Karpas-422 (cell line): ENCODE measurements around the gene IFNE. TPM values are rescaled to one million over a fixed set of nuclear protein-coding genes. Genes with fewer than 3 reads are reported as not detected.
A peak's percentile ranks its signal among the peaks of the same experiment; 100 is the strongest.
"Not testable (repeated sequence)": the region's sequence is repeated elsewhere in the genome, so short reads cannot be mapped to it uniquely, and the experiment has no call there.

ENCODE experiments used
- DNase-seq: peaks from one replicate; pipeline ENCODE4 v3.0.0-alpha.2; 2015
- H2AFZ ChIP-seq: fragments of 200-600 bp; sonication (generic); 2 replicates; pipeline ENCODE4 v1.6.1; 2014; ENCODE audit warnings: antibody characterized with exemption, low read length, mixed read lengths
- H3K27ac ChIP-seq: fragments of 200-600 bp; sonication (generic); 2 replicates; pipeline ENCODE4 v1.5.1; 2014; ENCODE audit warnings: mild to moderate bottlenecking, low read length, moderate library complexity
- H3K27me3 ChIP-seq: fragments of 200-600 bp; sonication (generic); 2 replicates; pipeline ENCODE4 v1.6.1; 2014; ENCODE audit warnings: low read length, mixed read lengths
- H3K36me3 ChIP-seq: fragments of 200-600 bp; sonication (generic); 2 replicates; pipeline ENCODE4 v1.6.1; 2014; ENCODE audit warnings: low read length, mixed read lengths; ENCODE audit not compliant: insufficient read depth
- H3K4me1 ChIP-seq: fragments of 200-600 bp; sonication (generic); 2 replicates; pipeline ENCODE4 v1.6.1; 2014; ENCODE audit warnings: mild to moderate bottlenecking, low read length, mixed read lengths
- H3K4me2 ChIP-seq: fragments of 200-600 bp; sonication (generic); 2 replicates; pipeline ENCODE4 v1.6.1; 2014; ENCODE audit warnings: low read length, low read depth, mild to moderate bottlenecking; ENCODE audit not compliant: poor library complexity, severe bottlenecking
- H3K4me3 ChIP-seq: fragments of 200-600 bp; sonication (generic); 2 replicates; pipeline ENCODE4 v1.5.1; 2014; ENCODE audit warnings: mild to moderate bottlenecking, antibody characterized with exemption, low read length, mixed read lengths
- H3K79me2 ChIP-seq: fragments of 200-600 bp; sonication (generic); 2 replicates; pipeline ENCODE4 v1.6.1; 2014; ENCODE audit warnings: mild to moderate bottlenecking, low read length, mixed read lengths
- H3K9ac ChIP-seq: fragments of 200-600 bp; sonication (generic); 2 replicates; pipeline ENCODE4 v1.6.0; 2014; ENCODE audit warnings: low read length
- H3K9me2 ChIP-seq: fragments of 200-600 bp; sonication (generic), shearing (Covaris generic); replicated peaks from 2 replicates; pipeline ENCODE4 v1.6.0; 2014; ENCODE audit warnings: mild to moderate bottlenecking, low read length, moderate library complexity; ENCODE audit not compliant: insufficient read depth
- H3K9me3 ChIP-seq: fragments of 300-700, 200-600 bp; sonication (generic); 2 replicates; pipeline ENCODE4 v1.6.1; 2014; ENCODE audit warnings: low read length, mixed read lengths
- H4K20me1 ChIP-seq: fragments of 200-600 bp; sonication (generic); 2 replicates; pipeline ENCODE4 v1.6.1; 2014; ENCODE audit warnings: mild to moderate bottlenecking, antibody characterized with exemption, low read length, low read depth; ENCODE audit not compliant: insufficient read depth
- total RNA-seq: library from RNA; depleted of rRNA; stranded (reverse); fragments of >200 nt; shearing (Covaris generic); gene quantifications from 2 replicates; pipeline ENCODE4 v1.2.3, GENCODE V29; 2014; ENCODE audit warnings: low replicate concordance

Gene IFNE
- total RNA-seq, 1 experiment from 2014 or later = not detected

DNA sequence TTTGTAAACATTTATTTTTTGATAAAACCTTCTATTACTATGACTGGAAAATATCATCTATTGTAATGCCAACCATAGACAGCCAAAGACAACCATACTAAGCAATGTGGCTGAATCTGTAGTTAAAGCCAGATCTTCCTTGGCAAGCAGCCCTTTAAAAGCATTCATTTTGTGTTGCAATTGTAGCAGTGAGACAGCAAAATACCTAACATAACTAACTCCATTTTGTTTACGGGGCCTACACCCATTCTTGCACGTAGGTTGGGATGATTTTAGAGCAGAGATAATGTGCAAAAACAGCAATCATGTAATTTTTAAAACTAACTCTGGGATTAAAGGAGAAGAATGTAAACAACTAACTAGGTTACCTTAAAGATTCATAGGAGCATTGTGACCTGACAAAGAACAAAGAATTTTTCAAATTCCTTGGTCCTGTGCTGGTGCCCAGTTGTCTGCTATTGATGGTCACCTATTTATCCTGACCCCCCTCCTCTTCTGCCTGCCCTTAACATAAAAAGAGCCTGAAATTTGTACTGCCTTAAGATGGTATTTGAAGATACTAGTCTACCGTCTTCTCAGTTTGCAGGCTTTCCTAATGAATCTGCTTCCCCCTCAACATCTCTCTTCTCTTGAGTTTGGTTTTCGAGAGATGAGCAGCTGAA lies 31.2 kb downstream of the IFNE start:
- H3K4me3 ChIP-seq = no peak overlapping the region
- H3K36me3 ChIP-seq = no peaks in the 10 kb centered on the region
- H3K9me2 ChIP-seq = no peaks in the 10 kb centered on the region
- H3K79me2 ChIP-seq = no peaks in the 10 kb centered on the region
- H3K27me3 ChIP-seq = no peaks in the 10 kb centered on the region
- H2AFZ ChIP-seq = no peak overlapping the region
- no peak overlapping the region for H3K4me2 ChIP-seq
- no peak overlapping the region for H3K9ac ChIP-seq
- no peaks in the 10 kb centered on the region for H4K20me1 ChIP-seq
- DNase-seq = no peak
- no peak overlapping the region for H3K27ac ChIP-seq
- H3K9me3 ChIP-seq = no peaks in the 10 kb centered on the region
- H3K4me1 ChIP-seq = no peaks in the 10 kb centered on the region

DNA sequence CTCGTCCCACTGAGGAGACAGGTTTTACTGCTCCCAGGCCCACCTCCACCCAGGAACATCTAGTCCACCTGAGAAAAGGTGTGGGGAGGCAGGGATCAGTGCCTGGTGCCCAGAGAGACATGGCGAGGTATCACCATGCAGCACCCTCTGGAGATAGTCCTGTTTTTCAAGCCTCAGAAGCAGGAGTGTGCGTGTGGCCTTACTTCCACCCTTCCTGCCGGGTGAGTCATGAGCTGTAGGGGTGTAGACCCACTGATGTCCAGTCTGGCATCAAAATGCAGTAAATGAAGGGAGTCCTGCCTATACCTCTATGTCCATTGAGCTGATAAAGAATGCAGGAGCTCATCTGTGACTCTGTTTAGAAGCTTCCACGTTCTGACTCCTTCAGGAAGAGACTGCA lies 32.8 kb downstream of the IFNE start:
- H4K20me1 ChIP-seq, H3K4me2 ChIP-seq, H3K9me3 ChIP-seq, H3K36me3 ChIP-seq, H3K27me3 ChIP-seq, H3K79me2 ChIP-seq, H3K9me2 ChIP-seq, H3K4me3 ChIP-seq, H2AFZ ChIP-seq, DNase-seq, H3K27ac ChIP-seq, H3K9ac ChIP-seq, H3K4me1 ChIP-seq: not testable (repeated sequence)

DNA sequence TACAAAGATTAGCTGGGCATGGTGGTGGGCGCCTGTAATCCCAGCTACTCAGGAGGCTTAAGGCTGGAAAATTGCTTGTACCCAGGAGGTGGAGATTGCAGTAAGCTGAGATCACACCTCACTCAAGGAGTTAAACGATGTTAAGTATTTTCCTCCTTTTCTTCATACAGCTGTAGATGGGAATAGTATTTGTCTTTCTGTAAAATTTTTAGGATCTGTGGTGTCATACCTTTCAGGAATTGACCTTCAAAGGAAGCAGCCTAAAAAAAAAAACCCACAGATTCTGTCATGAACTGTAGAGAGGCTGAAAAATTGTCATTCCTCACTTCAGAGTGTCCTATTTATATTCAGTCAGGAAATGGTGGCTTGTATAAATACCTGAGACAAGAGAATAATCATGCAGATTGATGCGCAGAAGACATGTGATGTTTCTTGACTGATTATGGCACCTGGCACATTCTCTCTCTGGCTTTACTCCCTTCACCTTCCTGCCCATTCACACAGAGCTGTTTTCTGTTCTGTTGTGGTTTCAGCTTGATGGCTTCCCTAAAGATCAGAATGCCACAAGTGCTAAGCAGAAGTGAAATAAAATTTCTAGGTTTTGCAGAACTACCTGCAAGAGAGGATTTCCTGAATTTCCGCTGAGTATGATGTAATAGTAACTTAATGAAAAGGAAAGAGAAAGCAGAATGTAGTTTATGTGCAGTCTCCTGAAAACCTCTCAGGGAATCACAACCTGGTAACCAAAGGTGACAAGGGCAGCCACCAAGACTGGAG lies 38.1 kb downstream of the IFNE start:
- H3K36me3 ChIP-seq = no peaks in the 10 kb centered on the region
- no peaks in the 10 kb centered on the region for H4K20me1 ChIP-seq
- H3K4me3 ChIP-seq = no peak overlapping the region
- H3K79me2 ChIP-seq = no peaks in the 10 kb centered on the region
- no peak overlapping the region for H3K4me2 ChIP-seq
- no peak overlapping the region for H3K9ac ChIP-seq
- DNase-seq = peak; percentile 79
- H3K9me3 ChIP-seq = no peaks in the 10 kb centered on the region
- H3K9me2 ChIP-seq = no peaks in the 10 kb centered on the region
- no peak overlapping the region for H3K27ac ChIP-seq
- H2AFZ ChIP-seq = no peak overlapping the region
- no peaks in the 10 kb centered on the region for H3K4me1 ChIP-seq
- no peaks in the 10 kb centered on the region for H3K27me3 ChIP-seq

DNA sequence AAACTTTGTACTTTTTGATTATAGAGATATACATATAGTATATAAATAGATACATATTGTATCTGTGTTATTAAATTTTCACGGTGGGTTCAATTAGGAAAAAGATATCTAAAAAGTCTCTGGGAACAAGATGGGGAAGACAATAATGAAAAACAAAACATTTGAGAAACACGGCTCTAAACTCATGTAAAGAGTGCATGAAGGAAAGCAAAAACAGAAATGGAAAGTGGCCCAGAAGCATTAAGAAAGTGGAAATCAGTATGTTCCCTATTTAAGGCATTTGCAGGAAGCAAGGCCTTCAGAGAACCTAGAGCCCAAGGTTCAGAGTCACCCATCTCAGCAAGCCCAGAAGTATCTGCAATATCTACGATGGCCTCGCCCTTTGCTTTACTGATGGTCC lies 42.0 kb downstream of the IFNE start, which contains the start of gene IFNA1:
IFNA1 (plus strand) TSS at position 301 of the 400 bp plus-strand sequence; CDS start at position 370, 69 bp downstream.
- no peaks in the 10 kb centered on the region for H3K4me1 ChIP-seq
- no peak within 1 kb of the TSS for H3K4me2 ChIP-seq
- H3K27ac ChIP-seq = no peak within 1 kb of the TSS

DNA sequence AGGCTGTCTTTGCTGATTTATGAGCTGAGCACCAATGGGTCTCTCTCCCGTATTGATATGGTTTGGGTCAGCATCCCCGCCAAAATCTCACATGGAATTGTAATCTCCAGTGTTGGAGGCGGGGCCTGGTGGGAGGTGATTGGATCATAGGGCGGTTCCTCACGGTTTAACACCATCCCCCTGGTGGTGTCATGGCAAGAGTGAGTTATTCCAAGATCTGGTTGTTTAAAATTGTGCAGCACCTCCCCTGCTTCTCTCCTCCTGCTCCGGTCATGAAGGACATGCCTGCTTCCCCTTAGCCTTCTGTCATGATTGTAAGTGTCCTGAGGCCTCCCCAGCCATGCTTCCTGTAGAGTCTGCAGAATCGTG lies 47.1 kb downstream of the IFNE start:
- not testable (repeated sequence) for H3K79me2 ChIP-seq, H3K4me1 ChIP-seq, H3K27me3 ChIP-seq, H3K27ac ChIP-seq, H2AFZ ChIP-seq, DNase-seq, H3K4me2 ChIP-seq, H3K9me2 ChIP-seq, H3K9ac ChIP-seq, H3K9me3 ChIP-seq, H4K20me1 ChIP-seq, H3K4me3 ChIP-seq, H3K36me3 ChIP-seq

More for the DNA sequence above, 42.0 kb downstream of the IFNE start, which contains the start of gene IFNA1:
- no peaks in the 10 kb centered on the region for H3K36me3 ChIP-seq
- H3K9ac ChIP-seq = no peak within 1 kb of the TSS
- H2AFZ ChIP-seq = no peak within 1 kb of the TSS
- no peaks in the 10 kb centered on the region for H3K79me2 ChIP-seq
- H3K9me3 ChIP-seq = no peaks in the 10 kb centered on the region
- DNase-seq = no peak
- no peaks in the 10 kb centered on the region for H4K20me1 ChIP-seq
- no peaks in the 10 kb centered on the region for H3K9me2 ChIP-seq
- H3K27me3 ChIP-seq = no peaks in the 10 kb centered on the region
- no peak within 1 kb of the TSS for H3K4me3 ChIP-seq

DNA sequence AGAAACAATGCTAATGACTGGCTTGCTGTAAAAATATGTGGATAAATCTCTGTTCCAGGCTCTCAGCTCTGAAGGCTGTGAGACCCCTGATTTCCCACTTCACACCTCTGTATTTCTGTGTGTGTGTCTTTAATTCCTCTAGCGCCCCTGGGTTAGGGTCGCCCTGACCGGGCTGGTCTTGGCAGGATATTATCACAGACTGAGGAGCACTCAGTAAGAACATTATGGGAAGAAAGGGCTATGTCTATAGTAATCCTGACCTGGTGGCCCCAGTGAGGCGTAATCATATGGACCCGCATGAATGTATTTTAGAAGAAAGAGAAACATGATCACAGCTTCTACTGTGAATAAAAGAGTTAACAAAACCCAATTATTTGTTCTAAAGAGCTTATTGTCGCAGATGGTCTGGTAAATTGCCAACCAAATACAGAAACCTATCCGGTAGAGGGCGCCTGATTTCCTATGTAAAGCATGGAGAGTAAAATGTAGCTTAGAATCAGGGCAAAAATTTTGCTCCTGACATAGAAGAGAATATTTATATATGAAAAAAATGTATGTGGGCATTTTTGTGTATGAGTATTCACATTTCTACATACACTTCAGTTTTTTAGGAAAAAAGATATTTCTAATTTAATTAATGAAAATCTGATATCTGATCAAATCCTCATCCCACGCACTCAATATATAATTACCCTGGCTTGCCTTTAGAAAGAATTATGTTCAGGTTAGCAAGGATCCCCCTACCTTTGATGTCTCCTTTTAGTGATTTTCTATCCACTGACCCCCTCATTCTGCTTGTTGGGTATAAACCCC lies 47.7 kb downstream of the IFNE start:
- Histone ChIP-seq H4K20me1 (no peaks in the 10 kb centered on the region), H3K9me2 (no peaks in the 10 kb centered on the region), H3K27ac (no peak overlapping the region), H3K9me3 (no peaks in the 10 kb centered on the region), H3K4me1 (no peaks in the 10 kb centered on the region), H2AFZ (no peak overlapping the region), H3K4me2 (no peak overlapping the region), H3K79me2 (no peaks in the 10 kb centered on the region), H3K4me3 (no peak overlapping the region), H3K36me3 (no peaks in the 10 kb centered on the region), H3K27me3 (no peaks in the 10 kb centered on the region), H3K9ac (no peak overlapping the region)
- DNase-seq = peak; percentile 80

DNA sequence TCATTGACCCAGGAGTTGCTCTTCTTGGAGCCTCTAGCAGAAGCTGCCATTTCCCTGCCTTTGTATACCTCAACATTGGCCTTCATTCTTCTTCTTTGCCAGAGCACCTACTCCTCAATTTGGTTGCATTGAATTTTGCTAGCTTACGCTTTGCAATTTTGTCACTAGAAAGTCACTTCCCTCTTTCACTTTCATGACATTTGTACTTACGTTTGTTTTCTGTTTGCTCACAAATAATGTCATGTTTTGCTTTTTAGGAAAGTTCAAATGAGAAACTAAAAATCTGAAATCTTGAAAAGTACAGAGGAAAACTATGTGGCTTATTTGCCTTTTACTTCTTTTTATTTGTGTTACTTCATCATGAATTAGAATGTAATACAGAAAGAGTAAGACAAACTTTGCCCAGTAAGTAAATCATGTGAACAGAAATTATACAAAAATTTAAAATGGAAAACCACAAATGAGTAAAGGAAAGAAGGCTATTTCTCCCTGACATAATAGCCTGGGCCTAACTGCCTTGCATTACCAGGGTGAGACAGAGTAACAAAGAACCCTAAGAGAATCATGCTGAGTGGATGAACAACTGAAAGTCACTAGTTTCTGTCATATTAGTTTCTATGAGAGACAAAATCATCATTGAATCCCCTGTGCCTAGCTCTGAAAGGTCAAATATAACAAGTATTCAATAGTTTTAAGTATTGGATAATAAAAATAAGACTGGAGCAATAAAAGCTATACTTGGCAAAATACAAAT lies 49.3 kb downstream of the IFNE start:
- H3K4me1 ChIP-seq = peaks cover 7% of the 10 kb centered on the region; the same call in 1 of the 2 replicates
- DNase-seq = no peak
- no peaks in the 10 kb centered on the region for H3K79me2 ChIP-seq
- H3K4me3 ChIP-seq = no peak overlapping the region
- no peak overlapping the region for H3K4me2 ChIP-seq
- no peaks in the 10 kb centered on the region for H3K36me3 ChIP-seq
- no peaks in the 10 kb centered on the region for H3K27me3 ChIP-seq
- no peaks in the 10 kb centered on the region for H3K9me3 ChIP-seq
- H3K27ac ChIP-seq = no peak overlapping the region
- no peak overlapping the region for H3K9ac ChIP-seq
- no peaks in the 10 kb centered on the region for H3K9me2 ChIP-seq
- no peaks in the 10 kb centered on the region for H4K20me1 ChIP-seq
- no peak overlapping the region for H2AFZ ChIP-seq
